ENCODE measurements around the gene NRG4. TPM values are rescaled to one million over a fixed set of nuclear protein-coding genes. Genes with fewer than 3 reads are reported as not detected.

NRG4 gene
- total and polyA plus RNA-seq, 2 donors (not counting 3 experiments of a cell fraction or from before 2014, with no cell fraction given): not detected

GRCh38 chr15:75923756-75924155, 88.5 kb downstream of the NRG4 start:
- Histone ChIP-seq H3K9ac (replicated peaks; ENCODE audit: extremely low read depth, insufficient read depth, low read length) (no peak overlapping the region), H3K4me3 (replicated peaks in 1 of 3; ENCODE audit: insufficient read depth in 1 of 3, low read depth in 1 of 3, low read length in 3 of 3) (no peak overlapping the region), H3K4me1 (ENCODE audit: control insufficient read depth, extremely low read depth, insufficient read depth, low read length) (peaks cover 12% of the 10 kb centered on the region), H4K20me1 (replicated peaks; ENCODE audit: control insufficient read depth, extremely low read depth, insufficient read depth, low read length) (no peaks in the 10 kb centered on the region), H3K79me2 (ENCODE audit: control insufficient read depth, insufficient read depth, low read length) (peaks cover 35% of the 10 kb centered on the region), H3K4me2 (ENCODE audit: insufficient read depth, low read length) (no peak overlapping the region), H3K27ac (ENCODE audit: insufficient read depth, low read depth, low read length) (no peak overlapping the region), H3K9me3 (replicated peaks; ENCODE audit: control insufficient read depth, insufficient read depth, low read length) (no peaks in the 10 kb centered on the region), H3K36me3 (ENCODE audit: control insufficient read depth in 2 of 2, extremely low read depth in 1 of 2, insufficient read depth in 2 of 2, low read length in 2 of 2) (peaks cover 0 to 7% of the 10 kb centered on the region in 2 experiments), H2AFZ (ENCODE audit: low read depth, low read length) (no peak overlapping the region), H3K27me3 (ENCODE audit: control insufficient read depth in 2 of 2, insufficient read depth in 2 of 2, low read length in 2 of 2) (no peaks in the 10 kb centered on the region), H3K9me1 (replicated peaks; ENCODE audit: control insufficient read depth, extremely low read depth, insufficient read depth, low read length) (no peaks in the 10 kb centered on the region)
- ChIA-PET CTCF (interaction anchor here (0.9 to 6.4 kb wide), 4 partner anchors 9 to 237 kb away, joined by 3 to 80 read pairs (median 3); no protein-coding TSS in a partner anchor), POLR2A (no interaction called here)
- TF ChIP-seq MYC (IDR thresholded peaks at IDR 0.05; ENCODE audit: low read depth, low read length) (no peak), POLR2AphosphoS5 (IDR thresholded peaks at IDR 0.05; ENCODE audit: insufficient read depth, low read depth, low read length) (no peak), GATA2 (IDR thresholded peaks at IDR 0.05; ENCODE audit: insufficient read depth, insufficient read length, low read depth, low read length) (no peak), FOS (IDR thresholded peaks at IDR 0.05; ENCODE audit: borderline replicate concordance, insufficient read depth, low read length) (no peak), POLR2A (IDR thresholded peaks at IDR 0.05; ENCODE audit: low read depth, low read length) (no peak), EZH2 (IDR thresholded peaks at IDR 0.05; ENCODE audit: borderline replicate concordance, low read depth, low read length, severe bottlenecking) (no peak)
- TF ChIP-seq, protein P1, sequence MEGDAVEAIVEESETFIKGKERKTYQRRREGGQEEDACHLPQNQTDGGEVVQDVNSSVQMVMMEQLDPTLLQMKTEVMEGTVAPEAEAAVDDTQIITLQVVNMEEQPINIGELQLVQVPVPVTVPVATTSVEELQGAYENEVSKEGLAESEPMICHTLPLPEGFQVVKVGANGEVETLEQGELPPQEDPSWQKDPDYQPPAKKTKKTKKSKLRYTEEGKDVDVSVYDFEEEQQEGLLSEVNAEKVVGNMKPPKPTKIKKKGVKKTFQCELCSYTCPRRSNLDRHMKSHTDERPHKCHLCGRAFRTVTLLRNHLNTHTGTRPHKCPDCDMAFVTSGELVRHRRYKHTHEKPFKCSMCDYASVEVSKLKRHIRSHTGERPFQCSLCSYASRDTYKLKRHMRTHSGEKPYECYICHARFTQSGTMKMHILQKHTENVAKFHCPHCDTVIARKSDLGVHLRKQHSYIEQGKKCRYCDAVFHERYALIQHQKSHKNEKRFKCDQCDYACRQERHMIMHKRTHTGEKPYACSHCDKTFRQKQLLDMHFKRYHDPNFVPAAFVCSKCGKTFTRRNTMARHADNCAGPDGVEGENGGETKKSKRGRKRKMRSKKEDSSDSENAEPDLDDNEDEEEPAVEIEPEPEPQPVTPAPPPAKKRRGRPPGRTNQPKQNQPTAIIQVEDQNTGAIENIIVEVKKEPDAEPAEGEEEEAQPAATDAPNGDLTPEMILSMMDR (IDR thresholded peaks at IDR 0.05; ENCODE audit: extremely low read depth in 1 of 2, insufficient read depth in 1 of 2, low read depth in 1 of 2, low read length in 2 of 2): no peak
- dilution Hi-C loops (cut with MboI; ENCODE audit: extremely low pct_ligation_motif_present, low sequenced_read_pairs): no loop called here
- BruUV-seq (replicated peaks): no TSS peak
- DNase-seq (ENCODE audit: low read depth, low spot score): no peak
- no peak for FAIRE-seq
- intact Hi-C loops (cut with micrococcal nuclease): loop anchor here (5.0 to 10.0 kb wide), 2 partner anchors 221 to 231 kb away; no protein-coding TSS in a partner anchor
